GM19372 (cell line): ENCODE results near the gene FUT2.
"Not testable (repeated sequence)": the region's sequence is repeated elsewhere in the genome, so short reads cannot be mapped to it uniquely, and the experiment has no call there.

Experiments
- ATAC-seq: cut with Tn5 transposase; IDR thresholded peaks from one replicate; pipeline ENCODE4 v1.9.1; 2021; ENCODE audit warnings: mild to moderate bottlenecking, low read depth, moderate library complexity; ENCODE audit not compliant: unreplicated experiment

The FUT2 gene

GRCh38 chr19:48696353-48697010 is 711 bp downstream of the FUT2 start:
- ATAC-seq, result no peak

GRCh38 chr19:48698046-48698445 is 2.3 kb downstream of the FUT2 start:
- ATAC-seq, result no peak

GRCh38 chr19:48702701-48703100 is 6.9 kb downstream of the FUT2 start:
- ATAC-seq, result no peak

- no peak for ATAC-seq
Measured at GRCh38 chr19:48703316-48703715, 7.5 kb downstream of the FUT2 start.

GRCh38 chr19:48705431-48705830 is 9.7 kb downstream of the FUT2 start:
- ATAC-seq, result no peak

GRCh38 chr19:48708471-48708870 is 12.7 kb downstream of the FUT2 start:
- ATAC-seq, result no peak

GRCh38 chr19:48711106-48711662 is 15.4 kb downstream of the FUT2 start:
- ATAC-seq, result no peak

GRCh38 chr19:48713041-48713863 is 17.5 kb downstream of the FUT2 start:
- no peak for ATAC-seq

GRCh38 chr19:48713864-48714755 is 18.3 kb downstream of the FUT2 start:
- ATAC-seq, result peak; percentile 87

GRCh38 chr19:48714759-48715675 is 19.2 kb downstream of the FUT2 start:
- ATAC-seq, result no peak

GRCh38 chr19:48715681-48716171 is 20.0 kb downstream of the FUT2 start:
- ATAC-seq, result no peak

GRCh38 chr19:48716562-48717291 is 21.0 kb downstream of the FUT2 start:
- no peak for ATAC-seq

GRCh38 chr19:48718106-48718505 is 22.3 kb downstream of the FUT2 start:
- not testable (repeated sequence) for ATAC-seq

- no peak for ATAC-seq
Measured at GRCh38 chr19:48718711-48719231, 23.0 kb downstream of the FUT2 start.

- no peak for ATAC-seq
Measured at GRCh38 chr19:48719263-48720171, 23.7 kb downstream of the FUT2 start, which contains the start of gene MAMSTR. MAMSTR (minus strand) TSS chr19:48719725; CDS start chr19:48719031, 694 bp downstream.

- ATAC-seq, result no peak
Measured at GRCh38 chr19:48720251-48720612, 24.5 kb downstream of the FUT2 start.

GRCh38 chr19:48720613-48721296 is 25.0 kb downstream of the FUT2 start:
- peak; percentile 78 for ATAC-seq
